ENCODE measurements around the gene POGLUT3.

POGLUT3 gene

GRCh38 chr11:108536783-108537182 is 38.6 kb upstream of the POGLUT3 start:
- TF ChIP-seq CTCF (IDR thresholded peaks at IDR 0.05): no peak
- no peak for DNase-seq (ENCODE audit: low spot score)
- no peak overlapping the region for H3K27ac ChIP-seq
- H3K4me3 ChIP-seq: no peak overlapping the region

GRCh38 chr11:108535384-108535955 is 37.3 kb upstream of the POGLUT3 start:
- no peak for TF ChIP-seq CTCF (IDR thresholded peaks at IDR 0.05)
- H3K27ac ChIP-seq: no peak overlapping the region

GRCh38 chr11:108534274-108534882 is 36.2 kb upstream of the POGLUT3 start:
- TF ChIP-seq CTCF (IDR thresholded peaks at IDR 0.05): no peak
- H3K27ac ChIP-seq: no peak overlapping the region
- H3K4me3 ChIP-seq: no peak overlapping the region
- no peak for DNase-seq (ENCODE audit: low spot score)

More at GRCh38 chr11:108535384-108535955, 37.3 kb upstream of the POGLUT3 start:
- no peak overlapping the region for H3K4me3 ChIP-seq
- DNase-seq (ENCODE audit: low spot score): no peak

- no peak overlapping the region for H3K27ac ChIP-seq
- no peak for TF ChIP-seq CTCF (IDR thresholded peaks at IDR 0.05)
- no peak for DNase-seq (ENCODE audit: low spot score)
- no peak overlapping the region for H3K4me3 ChIP-seq
Measured at GRCh38 chr11:108530426-108530825, 32.2 kb upstream of the POGLUT3 start.

- no peak for TF ChIP-seq CTCF (IDR thresholded peaks at IDR 0.05)
- no peak overlapping the region for H3K27ac ChIP-seq
- no peak overlapping the region for H3K4me3 ChIP-seq
- no peak for DNase-seq (ENCODE audit: low spot score)
Measured at GRCh38 chr11:108527382-108527781, 29.2 kb upstream of the POGLUT3 start.

- no peak overlapping the region for H3K4me3 ChIP-seq
- TF ChIP-seq CTCF (IDR thresholded peaks at IDR 0.05): no peak
- H3K27ac ChIP-seq: no peak overlapping the region
- DNase-seq (ENCODE audit: low spot score): no peak
Measured at GRCh38 chr11:108525161-108525560, 27.0 kb upstream of the POGLUT3 start.

- DNase-seq (ENCODE audit: low spot score): no peak
- TF ChIP-seq CTCF (IDR thresholded peaks at IDR 0.05): no peak
- Histone ChIP-seq H3K27ac (no peak overlapping the region), H3K4me3 (no peak overlapping the region)
Measured at GRCh38 chr11:108524422-108524821, 26.2 kb upstream of the POGLUT3 start.
